LHCN-M2 (cell line): ENCODE results near the gene TTC4. TPM values are rescaled to one million over a fixed set of nuclear protein-coding genes. Genes with fewer than 3 reads are reported as not detected.

ENCODE experiments used
- DNase-seq: peaks from one replicate; pipeline ENCODE4 v3.0.0-alpha.2; 2012; ENCODE audit warnings: low read depth
- total RNA-seq: library from RNA; depleted of rRNA; stranded (reverse); fragments of >200 nt; gene quantifications from 2 replicates; pipeline ENCODE4 v1.2.3, GENCODE V29; 2014

Gene TTC4
- total RNA-seq, 1 experiment from 2014 or later: 32.2 TPM

- DNase-seq: no peak
Measured at GRCh38 chr1:54705153-54705552, 10.5 kb upstream of the TTC4 start.

- DNase-seq: no peak
Measured at GRCh38 chr1:54706419-54706818, 9.2 kb upstream of the TTC4 start.

GRCh38 chr1:54708385-54708784 is 7.3 kb upstream of the TTC4 start:
- no peak for DNase-seq

GRCh38 chr1:54709547-54710292 is 5.9 kb upstream of the TTC4 start:
- peak; percentile 5 for DNase-seq

- no peak for DNase-seq
Measured at GRCh38 chr1:54710434-54710833, 5.2 kb upstream of the TTC4 start.

- no peak for DNase-seq
Measured at GRCh38 chr1:54710841-54711240, 4.8 kb upstream of the TTC4 start.

GRCh38 chr1:54711536-54711935 is 4.1 kb upstream of the TTC4 start:
- no peak for DNase-seq

- DNase-seq: no peak
Measured at GRCh38 chr1:54714881-54715492, 674 bp upstream of the TTC4 start.

- DNase-seq: peak; percentile 69
Measured at GRCh38 chr1:54716299-54717047, 812 bp downstream of the TTC4 start.

- DNase-seq: no peak
Measured at GRCh38 chr1:54721719-54722118, 6.1 kb downstream of the TTC4 start.

- no peak for DNase-seq
Measured at GRCh38 chr1:54723985-54724384, 8.3 kb downstream of the TTC4 start.

- DNase-seq: no peak
Measured at GRCh38 chr1:54724771-54725170, 9.1 kb downstream of the TTC4 start.

- no peak for DNase-seq
Measured at GRCh38 chr1:54728027-54728426, 12.4 kb downstream of the TTC4 start.

GRCh38 chr1:54736685-54737084 is 21.0 kb downstream of the TTC4 start:
- DNase-seq: no peak

- DNase-seq: no peak
Measured at GRCh38 chr1:54738244-54738643, 22.6 kb downstream of the TTC4 start.

GRCh38 chr1:54741531-54741930 is 25.9 kb downstream of the TTC4 start:
- DNase-seq: no peak

- peak; percentile 8 for DNase-seq
Measured at GRCh38 chr1:54742282-54742681, 26.6 kb downstream of the TTC4 start.

- DNase-seq: no peak
Measured at GRCh38 chr1:54743416-54744226, 28.0 kb downstream of the TTC4 start.

GRCh38 chr1:54744696-54745095 is 29.0 kb downstream of the TTC4 start:
- no peak for DNase-seq

- DNase-seq: no peak
Measured at GRCh38 chr1:54745274-54745673, 29.6 kb downstream of the TTC4 start.

GRCh38 chr1:54745864-54746263 is 30.2 kb downstream of the TTC4 start:
- no peak for DNase-seq
